Activated CD4-positive, alpha-beta memory T cell treated with anti-CD3 and anti-CD28 coated beads, Interleukin-2, amount 10 ng/mL, durations not matched to agents 7 days and 5 days (primary cell): Measurements from ENCODE around the gene TRAPPC4. TPM values are rescaled to one million over a fixed set of nuclear protein-coding genes. Genes with fewer than 3 reads are reported as not detected.
"Not testable (repeated sequence)": the region's sequence is repeated elsewhere in the genome, so short reads cannot be mapped to it uniquely, and the experiment has no call there.

Source experiments
- CTCF ChIA-PET: fragments of 350-600 bp; sonication (Branson Sonifier 250); formaldehyde crosslinking; loops from one replicate; lab custom pipeline; 2021; ENCODE audit warnings: antibody characterized with exemption, inconsistent platforms; lab: Charles Lee
- POLR2A ChIA-PET: fragments of 350-600 bp; sonication (Branson Sonifier 250); formaldehyde crosslinking; loops from one replicate; lab custom pipeline; 2021; ENCODE audit warnings: antibody characterized with exemption; lab: Charles Lee
- DNase-seq: peaks from one replicate; pipeline ENCODE4 v3.0.0-alpha.2; 2020
- H3K27ac Mint-ChIP-seq: one replicate; pipeline ENCODE4 v1.8.0; 2021; ENCODE audit warnings: mild to moderate bottlenecking, mixed read lengths
- H3K27me3 Mint-ChIP-seq: one replicate; pipeline ENCODE4 v1.8.0; 2021; ENCODE audit warnings: mixed read lengths
- H3K36me3 Mint-ChIP-seq: one replicate; pipeline ENCODE4 v1.8.0; 2021; ENCODE audit warnings: low read depth, mixed read lengths
- H3K4me1 Mint-ChIP-seq: one replicate; pipeline ENCODE4 v1.8.0; 2021; ENCODE audit warnings: mixed read lengths
- H3K4me3 Mint-ChIP-seq: one replicate; pipeline ENCODE4 v1.8.0; 2021; ENCODE audit warnings: mild to moderate bottlenecking, mixed read lengths
- H3K9me3 Mint-ChIP-seq: one replicate; pipeline ENCODE4 v1.8.0; 2021; ENCODE audit warnings: mixed read lengths
- total RNA-seq, 2 experiments: library from RNA; stranded (reverse); gene quantifications; one replicate each; pipeline ENCODE4 v1.2.3, GENCODE V29; 2021

The TRAPPC4 gene
- total RNA-seq, 2 experiments from 2014 or later = 67.0 to 71.1 TPM

DNA sequence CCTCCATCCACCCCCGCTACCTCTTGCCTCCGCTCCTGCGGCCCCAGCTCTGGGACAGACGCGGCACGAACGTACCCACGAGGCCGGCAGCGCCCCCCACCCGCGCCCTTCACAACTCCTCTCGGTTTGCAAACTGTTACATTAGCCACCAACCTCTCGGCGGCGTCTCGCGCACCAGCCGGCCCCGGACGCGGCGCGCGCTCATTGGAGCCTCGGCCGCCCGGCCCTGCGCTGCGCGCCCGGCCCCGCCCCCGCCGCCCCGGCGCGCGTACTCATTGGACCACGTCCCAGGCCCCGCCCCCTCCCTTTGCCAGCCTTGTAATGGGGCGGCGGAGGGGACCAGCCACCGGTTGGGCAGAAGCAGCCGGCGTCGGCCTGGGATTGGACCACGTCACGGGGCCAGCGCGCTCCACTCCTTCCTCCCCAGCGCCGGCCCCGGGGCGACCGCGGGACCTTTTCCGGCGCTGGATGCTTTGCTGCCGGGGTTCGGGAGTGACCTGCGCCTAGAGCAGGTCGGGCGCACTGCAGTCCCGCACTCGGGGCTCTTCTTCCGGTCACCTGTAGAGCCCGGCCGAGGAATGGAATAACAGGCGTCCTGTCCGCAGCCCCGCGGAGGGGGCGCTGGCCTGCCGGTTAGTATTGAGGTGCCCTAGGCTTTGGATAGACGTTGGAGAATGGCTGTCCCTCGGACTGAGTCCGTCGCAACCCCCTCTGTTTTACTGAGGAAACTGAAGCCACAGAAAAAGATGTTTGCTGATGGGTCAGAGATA is 38.6 kb downstream of the TRAPPC4 start, which contains the start of gene HYOU1:
HYOU1 (minus strand) TSS at position 206 of the 770 bp plus-strand sequence. CDS start 1,045 bp downstream, outside the sequence.
- POLR2A ChIA-PET = interaction anchor here (0.7 to 5.8 kb wide), 31 partner anchors 10 to 269 kb away, joined by 3 to 82 read pairs (median 4); partner anchors contain the start of genes CENATAC, DDX6, DPAGT1 and HINFP

DNA sequence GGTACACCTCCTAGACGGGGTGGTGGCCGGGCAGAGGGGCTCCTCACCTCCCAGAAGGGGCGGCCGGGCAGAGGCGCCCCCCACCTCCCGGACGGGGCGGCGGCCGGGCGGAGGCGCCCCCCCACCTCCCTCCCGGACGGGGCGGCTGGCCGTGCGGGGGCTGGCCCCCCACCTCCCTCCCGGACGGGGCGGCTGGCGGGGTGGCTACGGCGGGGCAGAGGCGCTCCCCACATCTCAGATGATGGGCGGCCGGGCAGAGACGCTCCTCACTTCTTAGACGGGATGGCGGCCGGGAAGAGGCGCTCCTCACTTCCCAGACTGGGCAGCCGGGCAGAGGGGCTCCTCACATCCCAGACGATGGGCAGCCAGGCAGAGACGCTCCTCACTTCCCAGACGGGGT is 40.6 kb downstream of the TRAPPC4 start:
- H3K4me1 Mint-ChIP-seq = peaks cover 39% of the 10 kb centered on the region
- DNase-seq, H3K9me3 Mint-ChIP-seq, POLR2A ChIA-PET, H3K4me3 Mint-ChIP-seq, H3K27me3 Mint-ChIP-seq, H3K27ac Mint-ChIP-seq, CTCF ChIA-PET: not testable (repeated sequence)
- H3K36me3 Mint-ChIP-seq = peaks cover 23% of the 10 kb centered on the region

More for the DNA sequence above, 38.6 kb downstream of the TRAPPC4 start, which contains the start of gene HYOU1:
- DNase-seq = peak; percentile 99
- H3K36me3 Mint-ChIP-seq = peaks cover 41% of the 10 kb centered on the region
- H3K9me3 Mint-ChIP-seq = no peaks in the 10 kb centered on the region
- CTCF ChIA-PET = interaction anchor here (0.6 to 3.1 kb wide), 17 partner anchors 8 to 216 kb away, joined by 3 to 21 read pairs (median 4); partner anchors contain the start of genes DPAGT1, HMBS, NLRX1 and RPS25
- no peaks in the 10 kb centered on the region for H3K27me3 Mint-ChIP-seq
- H3K4me1 Mint-ChIP-seq = peaks cover 52% of the 10 kb centered on the region
- peak within 1 kb of the TSS; percentile 91 for H3K27ac Mint-ChIP-seq
- peak within 1 kb of the TSS; percentile 95 for H3K4me3 Mint-ChIP-seq

DNA sequence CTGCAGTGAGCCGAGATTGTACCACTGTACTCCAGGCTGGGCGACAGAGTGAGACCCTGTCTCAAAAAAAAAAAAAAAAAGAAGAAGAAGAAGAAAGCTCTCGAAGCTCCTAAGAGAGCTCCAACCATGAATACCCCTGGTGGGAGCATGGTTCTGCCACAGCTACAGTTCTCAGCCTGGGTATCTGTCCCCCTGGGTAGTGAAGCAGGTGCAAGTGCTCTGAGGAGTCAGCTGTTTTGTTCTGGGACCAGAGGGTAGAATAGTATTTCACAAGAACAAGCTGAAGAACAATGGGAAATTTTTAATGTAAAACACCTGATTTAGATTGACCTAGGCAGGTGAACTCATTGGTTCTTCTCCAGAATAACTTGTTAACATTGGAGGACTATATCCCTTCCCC is 42.7 kb downstream of the TRAPPC4 start:
- Mint-ChIP-seq H3K27me3 (no peaks in the 10 kb centered on the region), H3K36me3 (peaks cover 4% of the 10 kb centered on the region), H3K9me3 (no peaks in the 10 kb centered on the region), H3K4me1 (peaks cover 31% of the 10 kb centered on the region), H3K4me3 (no peak overlapping the region), H3K27ac (no peak overlapping the region)
- ChIA-PET POLR2A (interaction anchor here (0.9 to 2.2 kb wide), 3 partner anchors 31 to 43 kb away, joined by 3 to 6 read pairs (median 5); partner anchors contain the start of gene RPS25), CTCF (interaction anchor here (0.8 kb wide), 1 partner anchor 135 kb away, joined by 3 read pairs; no protein-coding TSS in a partner anchor)
- no peak for DNase-seq

DNA sequence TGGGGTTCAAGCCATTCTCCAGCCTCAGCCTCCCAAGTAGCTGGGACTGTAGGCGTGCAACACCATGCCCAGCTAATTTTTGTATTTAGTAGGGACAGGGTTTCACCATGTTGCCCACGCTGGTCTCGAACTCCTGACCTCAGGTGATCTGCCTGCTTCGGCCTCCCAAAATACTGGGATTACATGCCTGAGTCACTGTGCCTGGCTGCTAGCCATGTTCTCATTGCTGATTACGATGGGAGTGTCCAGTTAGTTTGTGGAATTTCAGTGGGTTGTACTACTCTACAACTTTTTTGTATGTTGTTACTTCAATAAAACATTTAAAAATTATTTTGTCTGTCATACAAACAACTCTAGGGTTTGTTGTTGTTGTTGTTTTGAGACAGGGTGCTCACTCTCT is 44.2 kb downstream of the TRAPPC4 start:
- H3K4me1 Mint-ChIP-seq = peaks cover 36% of the 10 kb centered on the region
- ChIA-PET CTCF (interaction anchor here (0.8 kb wide), 1 partner anchor 33 kb away, joined by 3 read pairs; no protein-coding TSS in a partner anchor), POLR2A (interaction anchor here (0.7 to 2.2 kb wide), 4 partner anchors 30 to 163 kb away, joined by 4 to 6 read pairs (median 5); no protein-coding TSS in a partner anchor)
- H3K36me3 Mint-ChIP-seq = peaks cover 5% of the 10 kb centered on the region
- H3K4me3 Mint-ChIP-seq = no peak overlapping the region
- no peak overlapping the region for H3K27ac Mint-ChIP-seq
- no peaks in the 10 kb centered on the region for H3K27me3 Mint-ChIP-seq
- DNase-seq = no peak
- no peaks in the 10 kb centered on the region for H3K9me3 Mint-ChIP-seq

DNA sequence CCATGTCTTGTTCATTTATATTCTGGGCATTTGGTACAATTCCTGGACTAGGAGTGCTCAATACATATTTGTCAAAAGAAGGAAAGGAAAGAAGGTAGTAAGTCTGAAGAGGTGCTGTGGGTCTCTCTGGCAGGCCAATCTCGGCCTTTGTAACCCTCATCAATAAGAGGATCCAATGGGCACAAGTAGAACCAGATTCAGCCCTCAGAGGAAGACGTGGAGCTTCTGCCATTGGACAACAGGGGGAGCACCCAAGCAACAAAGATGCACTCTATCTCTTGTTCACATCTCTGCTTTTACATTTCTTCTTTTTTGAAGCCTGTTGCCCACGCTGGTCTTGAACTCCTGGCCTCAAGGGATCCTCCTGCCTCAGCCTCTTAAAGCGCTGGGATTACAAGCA is 46.8 kb downstream of the TRAPPC4 start:
- ChIA-PET CTCF (interaction anchor here (0.7 to 1.2 kb wide), 5 partner anchors 9 to 273 kb away, joined by 3 to 7 read pairs (median 3); a partner anchor contains a TSS), POLR2A (interaction anchor here (0.5 to 4.7 kb wide), 5 partner anchors 9 to 141 kb away, joined by 3 to 105 read pairs (median 4); partner anchors contain the start of genes CBL, HMBS and HYOU1)
- peak; percentile 65 for DNase-seq
- peak overlapping the region; percentile 28 for H3K27ac Mint-ChIP-seq
- peaks cover 14% of the 10 kb centered on the region for H3K36me3 Mint-ChIP-seq
- no peaks in the 10 kb centered on the region for H3K9me3 Mint-ChIP-seq
- H3K4me1 Mint-ChIP-seq = peaks cover 41% of the 10 kb centered on the region
- no peaks in the 10 kb centered on the region for H3K27me3 Mint-ChIP-seq
- peak overlapping the region; percentile 17 for H3K4me3 Mint-ChIP-seq

DNA sequence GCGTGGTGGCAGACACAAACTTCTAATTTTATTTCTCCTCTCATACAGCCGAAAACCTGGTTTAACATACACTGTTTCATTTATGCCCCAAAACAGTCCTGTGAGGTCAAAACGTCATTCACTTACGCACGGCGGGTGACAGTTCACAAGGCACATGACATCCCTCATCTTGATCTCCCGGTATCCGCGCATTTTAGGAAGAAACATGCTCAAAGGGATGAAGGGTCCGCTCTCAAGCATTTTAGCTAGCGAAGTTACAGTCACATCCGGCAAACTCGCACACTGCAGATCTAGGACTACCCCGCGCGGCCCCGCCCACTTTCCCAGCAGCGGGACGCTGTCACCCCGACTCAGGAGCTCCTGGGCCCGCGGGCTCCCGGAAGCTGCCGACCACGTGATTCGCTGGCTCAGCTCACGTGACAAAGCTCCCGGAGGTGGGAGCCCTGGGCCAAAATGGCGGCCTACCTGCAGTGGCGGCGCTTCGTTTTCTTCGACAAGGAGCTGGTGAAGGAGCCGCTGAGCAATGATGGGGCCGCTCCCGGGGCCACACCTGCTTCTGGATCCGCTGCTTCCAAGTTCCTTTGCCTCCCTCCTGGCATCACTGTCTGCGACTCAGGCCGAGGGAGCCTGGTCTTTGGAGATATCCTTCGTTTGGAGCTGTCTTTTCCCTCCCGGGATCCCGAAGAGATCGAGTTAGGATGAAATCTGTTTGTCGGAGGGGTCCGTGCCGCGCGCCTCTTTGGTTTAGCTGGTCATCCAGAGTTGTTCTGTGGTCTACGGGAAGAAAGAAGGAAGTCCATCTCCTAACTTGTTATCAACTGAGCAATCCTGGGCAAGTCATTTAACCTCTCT is 49.0 kb downstream of the TRAPPC4 start, which contains the start of gene VPS11:
VPS11 (plus strand) TSS at position 448 of the 852 bp plus-strand sequence; CDS start at position 454, 6 bp downstream.
- peaks cover 27% of the 10 kb centered on the region for H3K36me3 Mint-ChIP-seq
- H3K4me3 Mint-ChIP-seq = peak within 1 kb of the TSS; percentile 98
- peak; percentile 98 for DNase-seq
- H3K9me3 Mint-ChIP-seq = no peaks in the 10 kb centered on the region
- no peaks in the 10 kb centered on the region for H3K27me3 Mint-ChIP-seq
- H3K27ac Mint-ChIP-seq = peak within 1 kb of the TSS; percentile 98
- ChIA-PET CTCF (interaction anchor here (0.5 to 2.7 kb wide), 24 partner anchors 10 to 314 kb away, joined by 3 to 21 read pairs (median 6); partner anchors contain the start of genes C2CD2L, CBL, DPAGT1 and HMBS), POLR2A (interaction anchor here (0.6 to 4.7 kb wide), 30 partner anchors 11 to 496 kb away, joined by 3 to 105 read pairs (median 6); partner anchors contain the start of genes C2CD2L, CBL, CENATAC and DDX6)
- peaks cover 39% of the 10 kb centered on the region for H3K4me1 Mint-ChIP-seq

Other genes with a start within 250 kb of the TRAPPC4 start
- gene DDX6, start 227.6 kb upstream of the TRAPPC4 start, total RNA-seq = 100 to 1,000 TPM; 154 to 155 TPM
- gene CXCR5, start 134.9 kb upstream of the TRAPPC4 start, total RNA-seq = under 1 TPM; 0.83 to 0.86 TPM
- gene BCL9L, start 92.8 kb upstream of the TRAPPC4 start, total RNA-seq = 10 to 100 TPM; 56.8 to 62.5 TPM
- gene UPK2, start 62.5 kb upstream of the TRAPPC4 start, total RNA-seq = not detected
- not detected for gene FOXR1, start 47.0 kb upstream of the TRAPPC4 start, total RNA-seq
- 10 to 100 TPM; 34.6 to 35.0 TPM for gene CENATAC, start 20.6 kb upstream of the TRAPPC4 start, total RNA-seq
- 1,000 to 10,000 TPM; 1,257 to 1,287 TPM for gene RPS25, start 423 bp upstream of the TRAPPC4 start, total RNA-seq
- gene SLC37A4, start 12.1 kb downstream of the TRAPPC4 start, total RNA-seq = 10 to 100 TPM; 31.6 to 33.9 TPM
- gene HYOU1, start 38.4 kb downstream of the TRAPPC4 start, total RNA-seq = 100 to 1,000 TPM; 123 to 125 TPM
- gene VPS11, start 49.1 kb downstream of the TRAPPC4 start, total RNA-seq = 10 to 100 TPM; 30.6 to 36.1 TPM
- 10 to 100 TPM; 17.3 to 18.8 TPM for gene HMBS, start 66.1 kb downstream of the TRAPPC4 start, total RNA-seq
- gene DPAGT1, start 83.1 kb downstream of the TRAPPC4 start, total RNA-seq = 10 to 100 TPM; 57.3 to 58.4 TPM
- 10 to 100 TPM; 28.5 to 29.2 TPM for gene C2CD2L, start 88.6 kb downstream of the TRAPPC4 start, total RNA-seq
- 10 to 100 TPM; 36.6 to 36.7 TPM for gene HINFP, start 102.8 kb downstream of the TRAPPC4 start, total RNA-seq
- not detected for gene ABCG4, start 130.3 kb downstream of the TRAPPC4 start, total RNA-seq
- gene NLRX1, start 150.0 kb downstream of the TRAPPC4 start, total RNA-seq = 10 to 100 TPM; 19.2 to 21.9 TPM
- gene NHERF4, start 166.7 kb downstream of the TRAPPC4 start, total RNA-seq = under 1 TPM; 0.33 to 0.35 TPM
- 10 to 100 TPM; 45.0 to 47.0 TPM for gene CBL, start 187.6 kb downstream of the TRAPPC4 start, total RNA-seq